GM18907 (cell line): ENCODE results near the gene IRS1.

Source experiments
- ATAC-seq: cut with Tn5 transposase; IDR thresholded peaks from one replicate; pipeline ENCODE4 v1.9.1; 2021; ENCODE audit warnings: mild to moderate bottlenecking, moderate library complexity; ENCODE audit not compliant: unreplicated experiment

IRS1 gene

GRCh38 chr2:226829721-226830631, 30.4 kb upstream of the IRS1 start:
- ATAC-seq, result no peak

- ATAC-seq, result no peak
Measured at GRCh38 chr2:226828191-226828590, 28.6 kb upstream of the IRS1 start.

- ATAC-seq, result no peak
Measured at GRCh38 chr2:226825056-226825455, 25.4 kb upstream of the IRS1 start.

GRCh38 chr2:226818930-226819329, 19.3 kb upstream of the IRS1 start:
- no peak for ATAC-seq

- ATAC-seq, result peak; percentile 56
Measured at GRCh38 chr2:226813148-226813701, 13.6 kb upstream of the IRS1 start.

DNA sequence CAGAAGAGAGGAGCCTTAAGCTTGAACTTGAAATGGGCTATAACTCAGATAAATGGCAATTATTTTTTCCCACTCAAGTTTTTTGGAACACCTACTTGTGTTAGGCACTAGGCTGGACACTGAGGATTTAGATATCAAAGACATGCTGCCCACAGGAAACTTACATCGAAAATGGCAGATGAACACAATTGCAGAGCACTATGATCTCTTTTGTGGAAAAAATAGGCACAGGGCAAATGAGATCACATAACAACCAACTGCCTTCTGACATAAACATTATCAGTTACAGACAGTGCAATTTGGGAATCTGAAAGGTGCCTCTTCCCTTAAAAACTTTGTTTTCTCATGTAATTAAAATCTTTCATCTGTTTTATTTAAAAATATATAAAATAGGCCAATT, 3.8 kb upstream of the IRS1 start:
- no peak for ATAC-seq

DNA sequence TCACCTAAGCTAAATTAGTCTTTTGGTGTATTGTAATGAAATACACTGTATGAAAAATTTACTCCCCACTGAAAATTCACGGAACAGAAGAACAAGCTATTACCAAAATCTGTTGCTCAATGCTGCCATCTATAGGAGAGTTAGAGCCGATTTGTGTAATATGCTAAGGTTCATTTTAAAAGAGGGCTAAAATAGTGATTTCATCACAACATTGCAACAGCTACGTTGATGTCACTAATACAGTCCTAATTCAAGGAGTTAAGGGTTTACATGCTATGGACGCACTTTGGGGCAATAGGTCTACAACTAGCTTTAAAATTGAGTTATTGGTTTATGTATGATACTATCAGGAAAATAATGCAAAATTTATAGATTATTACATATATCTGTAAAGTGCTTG, 3.0 kb upstream of the IRS1 start:
- no peak for ATAC-seq

GRCh38 chr2:226800941-226801784, 1.5 kb upstream of the IRS1 start:
- peak; percentile 85 for ATAC-seq

DNA sequence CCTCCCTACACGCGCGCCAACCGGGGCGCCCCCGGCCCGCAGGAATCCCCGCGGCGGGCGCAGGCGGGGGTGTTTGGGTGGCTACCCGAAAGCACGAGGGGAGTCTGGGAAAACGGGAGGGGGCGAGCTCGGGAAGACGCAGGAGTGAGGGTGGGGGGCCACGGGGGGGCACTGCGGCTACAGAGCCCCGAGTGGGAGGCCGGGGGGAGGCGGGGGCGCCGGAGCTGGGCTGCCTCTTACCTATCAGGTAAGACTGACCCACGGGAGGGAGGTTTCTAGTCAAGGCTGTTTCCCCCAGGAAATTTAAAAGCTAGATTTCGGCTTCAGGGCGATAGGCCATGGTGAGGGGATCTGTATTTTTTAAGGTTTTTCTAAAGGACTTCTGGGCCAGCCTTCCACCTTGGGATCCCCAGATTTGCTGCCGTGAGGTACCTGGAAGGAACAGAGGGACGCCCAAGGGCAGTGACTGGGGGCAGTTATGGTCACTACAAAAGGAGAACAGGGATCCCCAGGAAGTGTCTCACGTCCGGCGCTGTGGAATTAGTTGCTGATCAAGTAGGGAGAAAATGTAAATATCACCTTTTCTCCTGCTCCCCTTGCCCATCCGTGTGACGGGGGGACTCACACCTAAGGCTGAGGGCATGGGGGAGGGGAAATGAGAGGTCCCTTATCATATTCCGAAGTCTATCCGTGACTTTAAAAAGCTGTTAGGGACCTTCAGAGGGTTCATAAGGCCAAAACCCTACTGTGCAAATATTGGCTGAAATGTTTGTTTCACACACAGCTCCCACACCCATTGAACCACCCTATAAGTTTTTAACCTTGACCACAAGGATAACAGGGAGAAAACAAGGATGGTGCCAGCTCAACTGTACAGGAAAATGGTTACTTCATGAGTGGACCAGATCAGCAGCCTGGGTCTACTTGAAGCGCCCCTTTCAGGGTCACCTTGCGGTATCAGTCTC, 638 bp upstream of the IRS1 start:
- no peak for ATAC-seq

DNA sequence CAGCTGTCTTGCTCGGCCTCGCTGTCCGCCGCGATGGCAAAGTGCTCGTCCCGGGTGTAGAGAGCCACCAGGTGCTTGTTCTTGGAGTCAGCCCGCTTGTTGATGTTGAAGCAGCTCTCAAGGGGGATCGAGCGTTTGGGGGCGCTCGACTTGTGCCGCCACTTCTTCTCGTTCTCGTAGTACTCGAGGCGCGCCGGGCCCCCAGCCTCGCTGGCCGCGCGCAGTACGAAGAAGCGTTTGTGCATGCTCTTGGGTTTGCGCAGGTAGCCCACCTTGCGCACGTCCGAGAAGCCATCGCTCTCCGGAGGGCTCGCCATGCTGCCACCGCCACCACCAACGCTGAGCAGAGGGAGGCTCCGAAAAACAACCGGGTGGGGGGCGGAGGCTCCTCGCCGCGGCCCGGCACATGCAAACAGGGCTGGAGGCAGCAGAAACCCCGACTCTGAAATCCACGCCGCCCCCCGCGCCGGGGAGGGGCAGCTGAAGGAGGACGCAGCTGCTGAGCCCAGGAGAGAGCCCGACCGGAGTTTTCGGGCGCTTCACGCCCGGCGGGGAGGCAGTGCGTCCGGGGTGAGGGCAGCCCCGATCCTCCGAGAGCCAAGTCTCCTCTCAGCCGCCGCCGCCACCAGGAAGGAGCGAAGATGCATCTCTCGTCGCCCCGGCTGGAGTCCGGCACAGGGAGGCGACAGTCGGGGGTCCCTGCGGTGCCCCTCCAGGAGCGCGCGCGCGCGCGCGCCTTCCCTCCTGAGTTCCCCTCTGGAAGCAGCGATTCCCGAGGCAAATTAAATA, 1.0 kb downstream of the IRS1 start:
- peak; percentile 28 for ATAC-seq

DNA sequence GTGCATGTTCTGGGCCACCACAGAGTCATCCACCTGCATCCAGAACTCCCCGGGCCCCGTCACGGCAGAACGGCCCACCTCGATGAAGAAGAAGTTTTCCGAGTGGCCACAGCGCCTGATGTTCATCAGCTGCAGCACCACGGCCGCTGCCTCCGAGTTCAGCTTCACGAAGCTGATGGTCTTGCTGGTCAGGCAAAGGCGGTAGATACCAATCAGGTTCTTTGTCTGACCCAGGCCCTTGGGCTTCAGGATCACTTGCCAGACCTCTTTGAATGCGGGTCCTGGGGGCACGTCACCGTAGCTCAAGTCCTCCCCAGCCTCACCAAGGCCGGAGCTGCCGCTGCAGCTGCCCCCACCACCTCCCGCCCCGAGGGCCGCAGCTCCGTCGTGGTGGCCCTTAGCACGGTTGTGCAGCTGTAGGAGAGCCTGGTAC, 1.6 kb downstream of the IRS1 start:
- no peak for ATAC-seq

DNA sequence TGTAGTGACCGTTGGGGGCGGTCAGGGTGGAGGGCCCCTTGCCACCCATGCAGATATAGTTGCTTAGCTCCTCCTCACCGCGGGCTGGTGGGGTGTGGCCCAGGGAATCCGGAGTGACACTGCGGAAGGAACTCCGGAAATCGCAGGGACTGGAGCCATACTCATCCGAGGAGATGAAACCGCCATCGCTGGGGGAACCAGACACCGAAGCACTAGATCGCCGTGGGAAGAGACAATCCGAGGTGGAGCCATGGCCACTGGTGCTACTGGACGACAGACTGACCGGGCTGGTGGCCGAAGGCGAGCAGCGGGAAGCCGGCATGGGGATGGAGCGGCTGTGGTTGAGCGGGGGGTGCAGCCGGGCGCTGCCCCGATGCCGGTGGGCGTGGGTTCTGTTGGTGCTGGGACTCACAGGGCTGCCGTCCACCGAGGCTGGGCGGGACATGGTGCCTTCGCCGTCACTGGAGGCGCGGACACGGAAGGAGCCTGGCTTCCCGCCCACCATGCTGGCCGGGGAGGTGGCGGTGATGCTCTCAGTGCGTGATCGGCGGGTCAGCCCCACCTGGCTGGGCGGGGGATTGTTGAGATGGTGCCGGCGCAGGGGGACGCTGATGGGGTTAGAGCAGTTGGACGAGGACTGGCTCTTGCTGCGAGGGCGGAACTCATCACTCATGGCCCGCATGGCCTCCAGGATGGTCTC, 2.2 kb downstream of the IRS1 start:
- ATAC-seq, result no peak

DNA sequence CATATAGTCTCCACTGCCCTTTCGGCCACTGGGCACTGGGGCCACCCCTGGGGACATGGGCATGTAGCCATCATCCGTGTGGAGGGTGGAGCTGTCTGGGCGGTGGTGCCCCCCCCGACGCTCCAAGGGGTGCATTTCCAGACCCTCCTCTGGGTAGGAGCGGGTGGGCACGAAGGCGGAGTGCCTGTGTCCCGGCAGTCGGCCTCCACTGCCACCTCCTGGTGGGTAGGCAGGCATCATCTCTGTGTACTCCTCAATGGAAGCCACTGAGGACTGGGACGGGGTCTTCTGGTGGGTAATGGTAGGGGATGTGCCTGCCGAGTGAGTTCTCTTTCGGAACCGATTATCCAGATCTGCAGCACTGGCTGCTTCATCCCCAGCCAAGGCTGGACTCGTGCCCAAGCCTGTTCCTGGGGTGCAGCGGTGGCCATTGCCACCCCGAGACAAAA, 2.8 kb downstream of the IRS1 start:
- no peak for ATAC-seq

GRCh38 chr2:226796012-226796839, 3.4 kb downstream of the IRS1 start:
- ATAC-seq, result no peak

DNA sequence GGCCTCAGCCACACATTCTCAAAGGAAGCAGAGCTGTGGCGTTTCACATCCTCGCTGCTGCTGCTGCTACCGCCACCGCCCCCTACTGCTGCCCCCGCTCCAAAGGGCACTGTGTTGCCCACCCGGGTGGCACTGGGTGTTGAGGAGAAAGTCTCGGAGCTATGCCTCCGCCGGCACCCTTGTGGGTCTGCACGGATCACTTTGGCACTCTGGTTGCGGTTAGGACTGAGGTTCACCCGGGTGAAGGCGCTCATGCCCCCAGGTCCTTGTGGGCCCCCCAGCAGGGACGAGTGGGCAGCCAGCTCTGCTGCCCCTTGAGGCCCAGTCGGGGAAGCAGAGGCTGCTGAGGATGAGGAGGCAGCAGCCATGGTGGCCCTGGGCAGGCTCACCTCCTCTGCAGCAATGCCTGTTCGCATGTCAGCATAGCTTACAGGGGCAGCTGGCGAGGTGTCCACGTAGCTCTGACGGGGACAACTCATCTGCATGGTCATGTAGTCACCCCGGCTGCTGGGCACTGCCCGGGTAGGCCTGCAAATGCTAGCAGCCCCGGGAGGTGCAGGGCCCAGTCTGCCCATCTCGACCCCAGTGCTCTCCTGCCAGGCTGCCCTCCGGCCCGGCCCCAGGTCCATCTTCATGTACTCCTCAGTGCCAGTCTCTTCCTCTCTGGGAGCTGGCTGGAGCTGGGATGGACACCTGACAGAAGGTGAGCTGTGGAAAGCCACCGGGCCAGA, 4.2 kb downstream of the IRS1 start:
- ATAC-seq, result no peak

- ATAC-seq, result no peak
Measured at GRCh38 chr2:226794751-226795171, 4.9 kb downstream of the IRS1 start.

DNA sequence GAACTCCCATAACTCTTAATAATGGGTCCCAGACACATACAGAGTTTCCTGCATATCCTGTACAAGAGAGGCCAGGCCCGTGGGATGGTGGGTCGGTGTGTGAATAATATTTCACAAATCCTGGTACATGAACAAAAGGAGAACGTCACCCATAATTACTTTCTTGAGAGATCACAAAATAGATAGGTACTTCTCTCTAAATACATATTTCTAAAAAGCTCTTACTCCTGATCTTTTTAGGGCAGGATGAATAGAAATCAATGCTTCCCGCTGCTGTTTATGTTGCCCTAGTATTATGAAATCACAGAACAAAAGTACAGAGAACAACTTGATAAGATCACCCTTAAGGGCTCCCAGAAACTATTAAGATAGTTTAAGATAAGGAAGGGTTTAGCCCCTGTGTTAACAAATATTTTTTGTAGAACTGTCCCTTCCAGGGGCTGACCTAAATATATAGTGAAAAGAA, 5.4 kb downstream of the IRS1 start:
- ATAC-seq, result no peak
